ENCODE measurements around the gene SLC25A3. TPM values are rescaled to one million over a fixed set of nuclear protein-coding genes. Genes with fewer than 3 reads are reported as not detected.
A peak's percentile ranks its signal among the peaks of the same experiment; 100 is the strongest.

The SLC25A3 gene
- total and polyA plus RNA-seq, 2 of the 13 experiments (the other 11 are each of a cell fraction or from before 2014, with no cell fraction given), result 292 to 829 TPM

DNA sequence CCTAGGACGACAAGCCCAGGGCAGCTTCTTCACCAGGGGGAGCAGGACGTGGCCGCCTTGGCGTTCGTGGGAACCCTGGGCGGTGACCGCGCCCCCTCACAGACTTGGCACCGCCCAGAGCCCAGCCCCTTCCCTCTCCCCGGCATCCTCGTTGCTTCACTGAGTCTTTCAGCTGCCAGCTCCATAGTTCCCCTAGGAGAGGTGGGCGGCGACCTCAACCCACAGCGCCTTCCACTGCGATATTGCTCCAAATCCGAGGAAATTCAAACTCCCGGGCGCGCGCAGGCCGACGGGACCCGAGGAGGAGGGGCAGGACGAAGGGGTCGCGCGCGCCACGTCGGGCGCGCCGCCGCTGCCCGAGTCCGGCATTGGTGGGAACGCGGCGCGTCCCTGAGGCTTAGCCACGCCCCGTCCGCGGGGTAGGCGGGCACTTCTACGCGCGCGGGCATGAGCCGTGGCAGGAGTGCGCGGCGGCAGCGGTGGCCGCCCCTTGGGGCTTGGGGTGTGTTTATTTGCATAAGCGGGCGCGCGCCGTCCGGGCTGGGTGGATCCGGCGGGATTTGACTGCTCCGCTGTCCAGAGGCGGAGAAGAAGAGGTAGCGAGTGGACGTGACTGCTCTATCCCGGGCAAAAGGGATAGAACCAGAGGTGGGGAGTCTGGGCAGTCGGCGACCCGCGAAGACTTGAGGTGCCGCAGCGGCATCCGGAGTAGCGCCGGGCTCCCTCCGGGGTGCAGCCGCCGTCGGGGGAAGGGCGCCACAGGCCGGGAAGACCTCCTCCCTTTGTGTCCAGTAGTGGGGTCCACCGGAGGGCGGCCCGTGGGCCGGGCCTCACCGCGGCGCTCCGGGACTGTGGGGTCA, 51.5 kb downstream of the SLC25A3 start, which contains the start of the genes APAF1 and IKBIP (continued):
- TF ChIP-seq ZNF780A (CRISPR knock-in tag; IDR thresholded peaks at IDR 0.05) (no peak), ATM (IDR thresholded peaks at IDR 0.05; ENCODE audit: borderline replicate concordance) (no peak), ZNF383 (CRISPR knock-in tag; IDR thresholded peaks at IDR 0.05; ENCODE audit: borderline replicate concordance) (no peak), ZNF331 (CRISPR knock-in tag; IDR thresholded peaks at IDR 0.05) (0 out of 2 replicates have a peak, but pooled peaks have one; percentile 34), ZNF607 (CRISPR knock-in tag; IDR thresholded peaks at IDR 0.05; ENCODE audit: borderline replicate concordance) (peak; percentile 9; the same call in 1 of the 2 replicates), NR2F1 (CRISPR knock-in tag; IDR thresholded peaks at IDR 0.05) (no peak), SALL1 (CRISPR knock-in tag; IDR thresholded peaks at IDR 0.05) (no peak; the same call in 1 of the 2 replicates), FLYWCH1 (CRISPR knock-in tag; IDR thresholded peaks at IDR 0.05) (no peak), NFE2L2 (IDR thresholded peaks at IDR 0.05; ENCODE audit: low read length) (no peak), MED8 (CRISPR knock-in tag; IDR thresholded peaks at IDR 0.05; ENCODE audit: insufficient replicate concordance) (peak; percentile 51), DNMT1 (CRISPR knock-in tag; IDR thresholded peaks at IDR 0.05) (no peak), ZNF20 (CRISPR knock-in tag; IDR thresholded peaks at IDR 0.05) (no peak), HOXA7 (CRISPR knock-in tag; IDR thresholded peaks at IDR 0.05) (no peak), ZNF256 (CRISPR knock-in tag; conservative IDR thresholded peaks at IDR 0.05) (no peak), ZNF773 (CRISPR knock-in tag; IDR thresholded peaks at IDR 0.05; ENCODE audit: borderline replicate concordance) (no peak), TOPORS (CRISPR knock-in tag; IDR thresholded peaks at IDR 0.05) (no peak), JUNB (CRISPR knock-in tag; IDR thresholded peaks at IDR 0.05; ENCODE audit: borderline replicate concordance) (no peak), KDM5B (CRISPR knock-in tag; IDR thresholded peaks at IDR 0.05; ENCODE audit: borderline replicate concordance) (peak; percentile 69), ZNF713 (CRISPR knock-in tag; IDR thresholded peaks at IDR 0.05) (no peak), ZNF232 (CRISPR knock-in tag; IDR thresholded peaks at IDR 0.05; ENCODE audit: borderline replicate concordance) (no peak)
- TF ChIP-seq, protein P1, sequence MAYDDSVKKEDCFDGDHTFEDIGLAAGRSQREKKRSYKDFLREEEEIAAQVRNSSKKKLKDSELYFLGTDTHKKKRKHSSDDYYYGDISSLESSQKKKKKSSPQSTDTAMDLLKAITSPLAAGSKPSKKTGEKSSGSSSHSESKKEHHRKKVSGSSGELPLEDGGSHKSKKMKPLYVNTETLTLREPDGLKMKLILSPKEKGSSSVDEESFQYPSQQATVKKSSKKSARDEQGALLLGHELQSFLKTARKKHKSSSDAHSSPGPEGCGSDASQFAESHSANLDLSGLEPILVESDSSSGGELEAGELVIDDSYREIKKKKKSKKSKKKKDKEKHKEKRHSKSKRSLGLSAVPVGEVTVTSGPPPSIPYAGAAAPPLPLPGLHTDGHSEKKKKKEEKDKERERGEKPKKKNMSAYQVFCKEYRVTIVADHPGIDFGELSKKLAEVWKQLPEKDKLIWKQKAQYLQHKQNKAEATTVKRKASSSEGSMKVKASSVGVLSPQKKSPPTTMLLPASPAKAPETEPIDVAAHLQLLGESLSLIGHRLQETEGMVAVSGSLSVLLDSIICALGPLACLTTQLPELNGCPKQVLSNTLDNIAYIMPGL (CRISPR knock-in tag; IDR thresholded peaks at IDR 0.05; ENCODE audit: borderline replicate concordance in 1 of 2, low read depth in 1 of 2), result peak in 1 of 2 experiments; percentile 77; a peak in 2 of 4 replicates
- TF ChIP-seq, protein P2, sequence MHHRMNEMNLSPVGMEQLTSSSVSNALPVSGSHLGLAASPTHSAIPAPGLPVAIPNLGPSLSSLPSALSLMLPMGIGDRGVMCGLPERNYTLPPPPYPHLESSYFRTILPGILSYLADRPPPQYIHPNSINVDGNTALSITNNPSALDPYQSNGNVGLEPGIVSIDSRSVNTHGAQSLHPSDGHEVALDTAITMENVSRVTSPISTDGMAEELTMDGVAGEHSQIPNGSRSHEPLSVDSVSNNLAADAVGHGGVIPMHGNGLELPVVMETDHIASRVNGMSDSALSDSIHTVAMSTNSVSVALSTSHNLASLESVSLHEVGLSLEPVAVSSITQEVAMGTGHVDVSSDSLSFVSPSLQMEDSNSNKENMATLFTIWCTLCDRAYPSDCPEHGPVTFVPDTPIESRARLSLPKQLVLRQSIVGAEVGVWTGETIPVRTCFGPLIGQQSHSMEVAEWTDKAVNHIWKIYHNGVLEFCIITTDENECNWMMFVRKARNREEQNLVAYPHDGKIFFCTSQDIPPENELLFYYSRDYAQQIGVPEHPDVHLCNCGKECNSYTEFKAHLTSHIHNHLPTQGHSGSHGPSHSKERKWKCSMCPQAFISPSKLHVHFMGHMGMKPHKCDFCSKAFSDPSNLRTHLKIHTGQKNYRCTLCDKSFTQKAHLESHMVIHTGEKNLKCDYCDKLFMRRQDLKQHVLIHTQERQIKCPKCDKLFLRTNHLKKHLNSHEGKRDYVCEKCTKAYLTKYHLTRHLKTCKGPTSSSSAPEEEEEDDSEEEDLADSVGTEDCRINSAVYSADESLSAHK (CRISPR knock-in tag; IDR thresholded peaks at IDR 0.05; ENCODE audit: borderline replicate concordance), result no peak
- TF ChIP-seq, protein P3, sequence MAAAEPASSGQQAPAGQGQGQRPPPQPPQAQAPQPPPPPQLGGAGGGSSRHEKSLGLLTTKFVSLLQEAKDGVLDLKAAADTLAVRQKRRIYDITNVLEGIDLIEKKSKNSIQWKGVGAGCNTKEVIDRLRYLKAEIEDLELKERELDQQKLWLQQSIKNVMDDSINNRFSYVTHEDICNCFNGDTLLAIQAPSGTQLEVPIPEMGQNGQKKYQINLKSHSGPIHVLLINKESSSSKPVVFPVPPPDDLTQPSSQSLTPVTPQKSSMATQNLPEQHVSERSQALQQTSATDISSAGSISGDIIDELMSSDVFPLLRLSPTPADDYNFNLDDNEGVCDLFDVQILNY (CRISPR knock-in tag; conservative IDR thresholded peaks at IDR 0.05), result peak; percentile 88

All from HepG2 (cell line).